HL-60 (cell line): ENCODE results near the gene ATP6V1G1.

ENCODE experiments used
- DNase-seq, 2 experiments: peaks; one replicate each; pipeline ENCODE4 v3.0.0-alpha.2; 2010 to 2020; ENCODE audit warnings: low read depth in 1 of 2, low spot score in 1 of 2
- H3K27ac ChIP-seq: fragments of 250-450 bp; sonication (Bioruptor Pico); replicated peaks from 2 replicates; pipeline ENCODE4 v1.5.1; 2020; ENCODE audit warnings: mild to moderate bottlenecking, moderate library complexity
- H3K27me3 ChIP-seq: fragments of 250-450 bp; sonication (Bioruptor Pico); 2 replicates; pipeline ENCODE4 v1.5.1; 2021; ENCODE audit warnings: mild to moderate bottlenecking, moderate library complexity; ENCODE audit not compliant: insufficient read depth, poor library complexity, severe bottlenecking
- H3K4me3 ChIP-seq: replicated peaks from 2 replicates; pipeline ENCODE4 v1.5.1; 2011; ENCODE audit warnings: mild to moderate bottlenecking, control low read depth, low read length; ENCODE audit not compliant: insufficient read depth
- CTCF ChIP-seq: IDR thresholded peaks from one replicate; pipeline ENCODE4 v1.5.1; 2011; ENCODE audit warnings: low read length, control low read depth, inconsistent platforms; ENCODE audit not compliant: insufficient read depth
- GABPA ChIP-seq: IDR thresholded peaks from 2 replicates; pipeline ENCODE4 v1.6.1; 2012; ENCODE audit warnings: low read depth
- POLR2AphosphoS5 ChIP-seq: IDR thresholded peaks from 2 replicates; pipeline ENCODE4 v1.6.1; 2012; ENCODE audit warnings: low read depth
- REST ChIP-seq: IDR thresholded peaks from 2 replicates; pipeline ENCODE4 v1.6.1; 2012; ENCODE audit warnings: low read depth; ENCODE audit not compliant: insufficient replicate concordance
- SPI1 ChIP-seq: IDR thresholded peaks from 2 replicates; pipeline ENCODE4 v1.6.1; 2012; ENCODE audit warnings: low read depth, mild to moderate bottlenecking, borderline replicate concordance

The ATP6V1G1 gene

GRCh38 chr9:114606597-114607207 is 19.1 kb downstream of the ATP6V1G1 start:
- H3K27me3 ChIP-seq: no peaks in the 10 kb centered on the region
- TF ChIP-seq SPI1 (no peak), POLR2AphosphoS5 (no peak), REST (no peak), CTCF (no peak), GABPA (no peak)
- no peak overlapping the region for H3K4me3 ChIP-seq
- H3K27ac ChIP-seq: no peak overlapping the region
- DNase-seq: peak in 1 of 2 experiments; percentile 66

GRCh38 chr9:114607671-114608524 is 20.3 kb downstream of the ATP6V1G1 start:
- Histone ChIP-seq H3K4me3 (no peak overlapping the region), H3K27ac (no peak overlapping the region), H3K27me3 (no peaks in the 10 kb centered on the region)
- no peak for DNase-seq
- no peak for TF ChIP-seq SPI1
- TF ChIP-seq GABPA: no peak
- TF ChIP-seq CTCF: no peak
- no peak for TF ChIP-seq REST
- no peak for TF ChIP-seq POLR2AphosphoS5

- DNase-seq: no peak
- Histone ChIP-seq H3K4me3 (no peak overlapping the region), H3K27me3 (no peaks in the 10 kb centered on the region), H3K27ac (no peak overlapping the region)
- TF ChIP-seq SPI1 (no peak), GABPA (no peak), REST (no peak), POLR2AphosphoS5 (no peak), CTCF (no peak)
Observed at GRCh38 chr9:114608525-114608796, 20.9 kb downstream of the ATP6V1G1 start.
